H9 (cell line): ENCODE data around the gene DNMBP. TPM values are rescaled to one million over a fixed set of nuclear protein-coding genes. Genes with fewer than 3 reads are reported as not detected.

Experiments used
- DNase-seq: peaks from one replicate; pipeline ENCODE4 v3.0.0-alpha.2; 2017
- H2AFZ ChIP-seq: one replicate; pipeline ENCODE4 v1.6.1; 2013; ENCODE audit warnings: mild to moderate bottlenecking, low read length, control low read depth, moderate library complexity
- H2AK5ac ChIP-seq: 2 replicates; pipeline ENCODE4 v1.6.1; 2013; ENCODE audit warnings: low read length, control low read depth, mixed read lengths; ENCODE audit not compliant: insufficient read length
- H2BK120ac ChIP-seq: one replicate; pipeline ENCODE4 v1.6.1; 2013; ENCODE audit warnings: low read depth, mild to moderate bottlenecking, low read length, control low read depth, inconsistent platforms; ENCODE audit not compliant: poor library complexity, severe bottlenecking
- H2BK12ac ChIP-seq: 2 replicates; pipeline ENCODE4 v1.6.1; 2013; ENCODE audit warnings: low read length, control low read depth, mixed read lengths, low read depth; ENCODE audit not compliant: insufficient read length
- H2BK15ac ChIP-seq: 2 replicates; pipeline ENCODE4 v1.6.1; 2013; ENCODE audit warnings: low read depth, low read length, control low read depth
- H2BK20ac ChIP-seq: one replicate; pipeline ENCODE4 v1.6.1; 2013; ENCODE audit warnings: low read depth, mild to moderate bottlenecking, low read length, control low read depth, inconsistent platforms; ENCODE audit not compliant: poor library complexity, severe bottlenecking
- H2BK5ac ChIP-seq: 2 replicates; pipeline ENCODE4 v1.6.1; 2013; ENCODE audit warnings: low read length, control low read depth, mixed read lengths; ENCODE audit not compliant: insufficient read length
- H3K14ac ChIP-seq: 2 replicates; pipeline ENCODE4 v1.6.1; 2013; ENCODE audit warnings: low read length, control low read depth; ENCODE audit not compliant: insufficient read depth
- H3K18ac ChIP-seq: 2 replicates; pipeline ENCODE4 v1.6.1; 2013; ENCODE audit warnings: low read depth, mild to moderate bottlenecking, mixed read lengths, low read length, control low read depth; ENCODE audit not compliant: insufficient read length
- H3K23ac ChIP-seq: 2 replicates; pipeline ENCODE4 v1.6.1; 2013; ENCODE audit warnings: low read length, control low read depth, mixed read lengths, low read depth; ENCODE audit not compliant: insufficient read length
- H3K23me2 ChIP-seq: 2 replicates; pipeline ENCODE4 v1.6.1; 2013; ENCODE audit warnings: low read depth, mild to moderate bottlenecking, mixed read lengths, low read length, control low read depth; ENCODE audit not compliant: insufficient read length, poor library complexity, severe bottlenecking
- H3K27ac ChIP-seq: 2 replicates; pipeline ENCODE4 v1.5.1; 2013; ENCODE audit warnings: low read length, control low read depth, mixed read lengths, low read depth; ENCODE audit not compliant: insufficient read length
- H3K27me3 ChIP-seq: 2 replicates; pipeline ENCODE4 v1.6.1; 2013; ENCODE audit warnings: low read length, control low read depth, inconsistent platforms; ENCODE audit not compliant: insufficient read depth
- H3K4ac ChIP-seq: 2 replicates; pipeline ENCODE4 v1.6.1; 2013; ENCODE audit warnings: low read depth, mild to moderate bottlenecking, control low read depth, inconsistent platforms, low read length, moderate library complexity
- H3K4me1 ChIP-seq: 2 replicates; pipeline ENCODE4 v1.6.1; 2013; ENCODE audit warnings: low read length, control low read depth, inconsistent platforms; ENCODE audit not compliant: insufficient read depth
- H3K4me2 ChIP-seq: 2 replicates; pipeline ENCODE4 v1.6.1; 2013; ENCODE audit warnings: low read length, control low read depth, mixed read lengths; ENCODE audit not compliant: insufficient read length, insufficient read depth
- H3K56ac ChIP-seq: 2 replicates; pipeline ENCODE4 v1.6.1; 2013; ENCODE audit warnings: low read depth, mild to moderate bottlenecking, mixed read lengths, low read length, control low read depth; ENCODE audit not compliant: insufficient read length
- H3K79me1 ChIP-seq: 2 replicates; pipeline ENCODE4 v1.6.1; 2013; ENCODE audit warnings: low read depth, mild to moderate bottlenecking, moderate library complexity, low read length, control low read depth, inconsistent platforms; ENCODE audit not compliant: insufficient read depth, poor library complexity, severe bottlenecking
- H3K79me2 ChIP-seq: 2 replicates; pipeline ENCODE4 v1.6.1; 2013; ENCODE audit warnings: low read length, control low read depth, inconsistent platforms; ENCODE audit not compliant: insufficient read depth
- H3K9ac ChIP-seq: 2 replicates; pipeline ENCODE4 v1.6.1; 2013; ENCODE audit warnings: low read length, control low read depth, mixed read lengths; ENCODE audit not compliant: insufficient read length; ENCODE audit errors: extremely low read depth
- H3K9me3 ChIP-seq: one replicate; pipeline ENCODE4 v1.6.1; 2013; ENCODE audit warnings: low read depth, low read length, inconsistent platforms; ENCODE audit not compliant: control insufficient read depth
- H3T11ph ChIP-seq: one replicate; pipeline ENCODE4 v1.6.1; 2013; ENCODE audit warnings: mild to moderate bottlenecking, low read length, control low read depth, inconsistent platforms
- H4K20me1 ChIP-seq: one replicate; pipeline ENCODE4 v1.6.1; 2013; ENCODE audit not compliant: control insufficient read depth, insufficient read length, insufficient read depth
- H4K5ac ChIP-seq: 2 replicates; pipeline ENCODE4 v1.6.1; 2013; ENCODE audit warnings: low read depth, mild to moderate bottlenecking, mixed read lengths, low read length, control low read depth; ENCODE audit not compliant: insufficient read length
- H4K8ac ChIP-seq: replicated peaks from 2 replicates; pipeline ENCODE4 v1.6.1; 2013; ENCODE audit warnings: low read length, control low read depth, mixed read lengths, low read depth; ENCODE audit not compliant: insufficient read length
- H4K91ac ChIP-seq: 2 replicates; pipeline ENCODE4 v1.6.1; 2013; ENCODE audit warnings: low read depth, mild to moderate bottlenecking, moderate library complexity, mixed read lengths, low read length, control low read depth; ENCODE audit not compliant: insufficient read length
- H3K27ac Mint-ChIP-seq, 3 experiments: 2 replicates in 2 of 3; 3 replicates in 1 of 3; pipeline ENCODE4 v1.8.0; 2020 to 2021; ENCODE audit warnings: mixed read lengths in 3 of 3, mild to moderate bottlenecking in 1 of 3, moderate library complexity in 1 of 3
- H3K27me3 Mint-ChIP-seq: 2 replicates; pipeline ENCODE4 v1.8.0; 2021; ENCODE audit warnings: low read depth, mild to moderate bottlenecking, moderate library complexity, mixed read lengths
- H3K36me3 Mint-ChIP-seq, 3 experiments: 2 replicates in 2 of 3; 3 replicates in 1 of 3; pipeline ENCODE4 v1.8.0; 2020 to 2021; ENCODE audit warnings: low read depth in 3 of 3, mixed read lengths in 3 of 3; ENCODE audit not compliant: insufficient read depth in 1 of 3
- H3K4me1 Mint-ChIP-seq, 2 experiments: 2 replicates each; pipeline ENCODE4 v1.8.0; 2020; ENCODE audit warnings: mixed read lengths in 2 of 2
- H3K4me3 Mint-ChIP-seq, 2 experiments: 2 replicates in 1 of 2; 3 replicates in 1 of 2; pipeline ENCODE4 v1.8.0; 2020 to 2021; ENCODE audit warnings: mild to moderate bottlenecking in 2 of 2, mixed read lengths in 2 of 2, moderate library complexity in 1 of 2
- H3K9me3 Mint-ChIP-seq, 2 experiments: 2 replicates in 1 of 2; 3 replicates in 1 of 2; pipeline ENCODE4 v1.8.0; 2020; ENCODE audit warnings: mild to moderate bottlenecking in 2 of 2, mixed read lengths in 2 of 2, moderate library complexity in 1 of 2
- WGBS: extraction: QIAGEN DNeasy Blood & Tissue Kit; methylation state at CpG from one replicate; pipeline ENCODE4 v1.1.7; 2013; ENCODE audit warnings: missing lambda C conversion rate, low lambda C conversion rate, mixed read lengths; ENCODE audit not compliant: insufficient read length; ENCODE audit errors: extremely low coverage; 5-methylcytosine and 5-hydroxymethylcytosine counted together
- total RNA-seq: library from RNA; stranded (reverse); gene quantifications from 2 replicates; pipeline ENCODE4 v1.2.1, GENCODE V29; 2021
- TF ChIP-seq, protein P1 (sequence below): fragments of 200-600 bp; sonication (generic); conservative IDR thresholded peaks from 3 replicates; pipeline ENCODE4 v1.8.0; 2021; ENCODE audit warnings: antibody characterized with exemption, mild to moderate bottlenecking

Gene DNMBP
- total RNA-seq, 1 experiment from 2014 or later, result 25.6 TPM

DNA sequence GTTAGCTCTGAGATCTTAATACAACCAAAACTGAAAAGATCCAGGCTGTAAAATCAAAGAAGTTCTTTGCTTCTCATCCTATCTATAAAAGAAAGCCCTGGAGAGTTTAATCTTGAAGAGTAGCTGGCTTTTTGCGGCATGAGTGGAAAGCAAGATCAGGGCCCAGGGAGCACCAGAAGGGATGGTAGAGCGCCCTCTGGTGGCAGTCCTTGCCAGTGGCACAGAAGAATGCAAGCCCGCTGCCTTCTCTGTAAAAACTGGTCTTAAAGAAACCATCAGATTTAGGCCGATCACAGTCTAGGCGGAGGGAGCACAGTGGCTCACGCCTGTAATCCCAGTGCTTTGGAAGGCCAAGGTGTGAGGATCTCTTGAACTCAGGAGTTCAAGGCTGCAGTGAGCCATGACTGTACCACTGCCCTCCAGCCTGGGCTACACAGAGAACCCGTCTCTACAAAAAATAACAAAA, 36.3 kb upstream of the DNMBP start:
- Histone ChIP-seq H4K5ac (no peak overlapping the region), H2AK5ac (no peak overlapping the region), H2BK15ac (no peak overlapping the region), H3K79me2 (no peaks in the 10 kb centered on the region), H2BK120ac (no peak overlapping the region), H3K23me2 (no peaks in the 10 kb centered on the region), H3K23ac (no peak overlapping the region), H2AFZ (no peak overlapping the region), H3K9ac (no peak overlapping the region), H3K4ac (no peak overlapping the region), H3K4me2 (no peak overlapping the region), H4K91ac (no peak overlapping the region), H3K79me1 (no peaks in the 10 kb centered on the region), H3T11ph (no peak overlapping the region), H4K8ac (no peak overlapping the region), H4K20me1 (no peaks in the 10 kb centered on the region), H3K56ac (no peak overlapping the region), H3K9me3 (no peaks in the 10 kb centered on the region), H2BK12ac (no peak overlapping the region), H2BK20ac (no peak overlapping the region), H3K27ac (no peak overlapping the region), H3K4me1 (no peaks in the 10 kb centered on the region; the same call in 1 of the 2 replicates), H3K27me3 (no peaks in the 10 kb centered on the region), H2BK5ac (no peak overlapping the region), H3K18ac (no peak overlapping the region), H3K14ac (no peak overlapping the region)
- TF ChIP-seq, protein P1, sequence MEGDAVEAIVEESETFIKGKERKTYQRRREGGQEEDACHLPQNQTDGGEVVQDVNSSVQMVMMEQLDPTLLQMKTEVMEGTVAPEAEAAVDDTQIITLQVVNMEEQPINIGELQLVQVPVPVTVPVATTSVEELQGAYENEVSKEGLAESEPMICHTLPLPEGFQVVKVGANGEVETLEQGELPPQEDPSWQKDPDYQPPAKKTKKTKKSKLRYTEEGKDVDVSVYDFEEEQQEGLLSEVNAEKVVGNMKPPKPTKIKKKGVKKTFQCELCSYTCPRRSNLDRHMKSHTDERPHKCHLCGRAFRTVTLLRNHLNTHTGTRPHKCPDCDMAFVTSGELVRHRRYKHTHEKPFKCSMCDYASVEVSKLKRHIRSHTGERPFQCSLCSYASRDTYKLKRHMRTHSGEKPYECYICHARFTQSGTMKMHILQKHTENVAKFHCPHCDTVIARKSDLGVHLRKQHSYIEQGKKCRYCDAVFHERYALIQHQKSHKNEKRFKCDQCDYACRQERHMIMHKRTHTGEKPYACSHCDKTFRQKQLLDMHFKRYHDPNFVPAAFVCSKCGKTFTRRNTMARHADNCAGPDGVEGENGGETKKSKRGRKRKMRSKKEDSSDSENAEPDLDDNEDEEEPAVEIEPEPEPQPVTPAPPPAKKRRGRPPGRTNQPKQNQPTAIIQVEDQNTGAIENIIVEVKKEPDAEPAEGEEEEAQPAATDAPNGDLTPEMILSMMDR, result peak; percentile 99
- no peak overlapping the region for H3K4me3 Mint-ChIP-seq
- H3K27me3 Mint-ChIP-seq, result no peaks in the 10 kb centered on the region; the same call in 1 of the 2 replicates
- no peaks in the 10 kb centered on the region for H3K9me3 Mint-ChIP-seq
- H3K27ac Mint-ChIP-seq, result 0 out of 7 replicates have a peak overlapping the region, but pooled peaks of 1 of the 3 experiments have one; percentile 6
- DNase-seq, result peak; percentile 90
- H3K4me1 Mint-ChIP-seq, result peaks cover 16 to 20% of the 10 kb centered on the region in 2 experiments
- H3K36me3 Mint-ChIP-seq, result no peaks in the 10 kb centered on the region
- WGBS, result no CpG with 5 or more reads among the region's 7 CpGs
